ENCODE results near the gene GPC4. TPM values are rescaled to one million over a fixed set of nuclear protein-coding genes. Genes with fewer than 3 reads are reported as not detected.

The GPC4 gene
- total and polyA plus RNA-seq, 9 of the 15 experiments (the other 6 are each of a cell fraction or from before 2014, with no cell fraction given): 0.11 TPM; not detected in 8

DNA sequence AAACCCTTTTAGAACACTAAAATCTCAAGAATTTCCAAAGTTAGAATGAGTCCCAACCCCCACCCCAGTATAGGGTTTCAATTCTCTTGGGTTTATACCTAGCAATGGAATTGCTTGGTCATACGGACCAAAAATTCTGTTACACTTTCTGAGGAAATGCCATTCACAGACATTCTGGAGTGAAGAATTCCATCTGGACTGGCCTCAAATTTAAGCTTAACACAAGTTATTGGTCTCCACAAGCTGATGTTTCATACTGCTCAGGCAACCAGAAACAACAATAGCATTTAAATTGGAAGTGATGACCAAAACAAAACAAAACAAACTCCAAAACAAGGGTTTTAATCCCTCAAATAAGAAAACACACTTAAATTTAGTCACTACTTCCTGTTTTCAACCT is 51.1 kb downstream of the GPC4 start (continued):
- TF ChIP-seq, protein P1, sequence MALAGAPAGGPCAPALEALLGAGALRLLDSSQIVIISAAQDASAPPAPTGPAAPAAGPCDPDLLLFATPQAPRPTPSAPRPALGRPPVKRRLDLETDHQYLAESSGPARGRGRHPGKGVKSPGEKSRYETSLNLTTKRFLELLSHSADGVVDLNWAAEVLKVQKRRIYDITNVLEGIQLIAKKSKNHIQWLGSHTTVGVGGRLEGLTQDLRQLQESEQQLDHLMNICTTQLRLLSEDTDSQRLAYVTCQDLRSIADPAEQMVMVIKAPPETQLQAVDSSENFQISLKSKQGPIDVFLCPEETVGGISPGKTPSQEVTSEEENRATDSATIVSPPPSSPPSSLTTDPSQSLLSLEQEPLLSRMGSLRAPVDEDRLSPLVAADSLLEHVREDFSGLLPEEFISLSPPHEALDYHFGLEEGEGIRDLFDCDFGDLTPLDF (CRISPR knock-in tag; IDR thresholded peaks at IDR 0.05): no peak

DNA sequence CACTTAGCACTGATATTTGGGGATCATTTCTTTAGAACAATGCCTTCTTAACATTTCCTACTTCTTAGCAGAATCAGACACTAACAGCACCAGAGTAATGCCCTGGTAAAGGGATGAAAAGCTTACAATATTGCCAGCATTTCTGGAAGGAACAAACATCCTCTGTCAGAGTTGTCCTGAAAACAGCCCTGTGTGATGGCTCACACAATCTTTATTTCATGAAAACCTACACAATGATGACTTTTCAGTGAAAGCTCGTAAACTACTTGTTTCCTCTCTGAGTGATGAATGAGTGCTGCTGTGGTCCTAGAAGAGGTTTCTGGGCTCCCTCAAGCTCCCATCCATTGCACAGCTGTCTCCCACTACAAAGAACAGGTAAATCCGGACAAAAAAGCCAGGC is 52.8 kb downstream of the GPC4 start:
- H3K4me3 ChIP-seq: no peak overlapping the region
- POLR2A ChIA-PET: no interaction called here
- no peaks in the 10 kb centered on the region for H4K20me1 ChIP-seq (replicated peaks; ENCODE audit: control insufficient read depth, insufficient read depth, low read length)
- intact Hi-C loops (cut with micrococcal nuclease): no loop called here
- TF ChIP-seq RBM14 (IDR thresholded peaks at IDR 0.05; ENCODE audit: borderline replicate concordance, insufficient read depth, low read depth, low read length): no peak
- TF ChIP-seq GTF2A2 (tag; IDR thresholded peaks at IDR 0.05): no peak
- TF ChIP-seq, protein P2, sequence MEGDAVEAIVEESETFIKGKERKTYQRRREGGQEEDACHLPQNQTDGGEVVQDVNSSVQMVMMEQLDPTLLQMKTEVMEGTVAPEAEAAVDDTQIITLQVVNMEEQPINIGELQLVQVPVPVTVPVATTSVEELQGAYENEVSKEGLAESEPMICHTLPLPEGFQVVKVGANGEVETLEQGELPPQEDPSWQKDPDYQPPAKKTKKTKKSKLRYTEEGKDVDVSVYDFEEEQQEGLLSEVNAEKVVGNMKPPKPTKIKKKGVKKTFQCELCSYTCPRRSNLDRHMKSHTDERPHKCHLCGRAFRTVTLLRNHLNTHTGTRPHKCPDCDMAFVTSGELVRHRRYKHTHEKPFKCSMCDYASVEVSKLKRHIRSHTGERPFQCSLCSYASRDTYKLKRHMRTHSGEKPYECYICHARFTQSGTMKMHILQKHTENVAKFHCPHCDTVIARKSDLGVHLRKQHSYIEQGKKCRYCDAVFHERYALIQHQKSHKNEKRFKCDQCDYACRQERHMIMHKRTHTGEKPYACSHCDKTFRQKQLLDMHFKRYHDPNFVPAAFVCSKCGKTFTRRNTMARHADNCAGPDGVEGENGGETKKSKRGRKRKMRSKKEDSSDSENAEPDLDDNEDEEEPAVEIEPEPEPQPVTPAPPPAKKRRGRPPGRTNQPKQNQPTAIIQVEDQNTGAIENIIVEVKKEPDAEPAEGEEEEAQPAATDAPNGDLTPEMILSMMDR (IDR thresholded peaks at IDR 0.05 in 2 of 3, conservative IDR thresholded peaks at IDR 0.05 in 1 of 3; ENCODE audit: insufficient read depth in 2 of 3, low read depth in 1 of 3, low read length in 3 of 3): no peak
- TF ChIP-seq IRF2 (CRISPR knock-in tag; IDR thresholded peaks at IDR 0.05): no peak
- TF ChIP-seq NBN (IDR thresholded peaks at IDR 0.05; ENCODE audit: low read depth): no peak
- no peak for TF ChIP-seq CEBPG (CRISPR knock-in tag; IDR thresholded peaks at IDR 0.05)
- TF ChIP-seq CEBPG (tag; conservative IDR thresholded peaks at IDR 0.05 in 1 of 2, IDR thresholded peaks at IDR 0.05 in 1 of 2): no peak
- no peak for TF ChIP-seq ZNF174 (CRISPR knock-in tag; IDR thresholded peaks at IDR 0.05)
- TF ChIP-seq ZNF212 (CRISPR knock-in tag; IDR thresholded peaks at IDR 0.05): no peak
- TF ChIP-seq HDAC2 (IDR thresholded peaks at IDR 0.05): no peak
- no peak for TF ChIP-seq EP300 (IDR thresholded peaks at IDR 0.05; ENCODE audit: low read length)
- no peak for TF ChIP-seq TCF7L2 (IDR thresholded peaks at IDR 0.05; ENCODE audit: low read depth, low read length)
- TF ChIP-seq RBFOX2 (IDR thresholded peaks at IDR 0.05; ENCODE audit: low read depth, low read length): no peak
- no peak for TF ChIP-seq ZNF764 (CRISPR knock-in tag; IDR thresholded peaks at IDR 0.05; ENCODE audit: low read depth)
- no peak for TF ChIP-seq ZNF232 (CRISPR knock-in tag; IDR thresholded peaks at IDR 0.05)
- CTCF ChIA-PET (ENCODE audit: low intra/inter-chr PET ratio): no interaction called here
- no peaks in the 10 kb centered on the region for H3K9me1 ChIP-seq (ENCODE audit: control insufficient read depth, insufficient read depth, low read length)
- H3K27ac ChIP-seq (ENCODE audit: extremely low read depth, low read depth, low read length): no peak overlapping the region
- H3K27me3 ChIP-seq (ENCODE audit: control insufficient read depth in 2 of 2, insufficient read depth in 2 of 2, low read length in 2 of 2): no peaks in the 10 kb centered on the region
- FAIRE-seq: no peak
- no peak overlapping the region for H2AFZ ChIP-seq (ENCODE audit: low read depth, low read length)
- BruUV-seq (replicated peaks): no TSS peak
- H3K79me2 ChIP-seq (ENCODE audit: control insufficient read depth, insufficient read depth, low read length): no peaks in the 10 kb centered on the region
- ATAC-seq: no peak
- in situ Hi-C loops (cut with MboI): no loop called here
- H3K4me2 ChIP-seq (ENCODE audit: insufficient read depth, low read length): no peak overlapping the region
- no peak overlapping the region for H3K9ac ChIP-seq (ENCODE audit: insufficient read depth in 1 of 2, low read depth in 2 of 2, low read length in 2 of 2)
- H3K4me1 ChIP-seq (replicated peaks in 1 of 2; ENCODE audit: control insufficient read depth in 2 of 2, insufficient read depth in 2 of 2, low read length in 2 of 2): no peaks in the 10 kb centered on the region
- no peak for DNase-seq (ENCODE audit: extremely low read depth in 1 of 4, low spot score in 3 of 4)
- H3K36me3 ChIP-seq (ENCODE audit: control insufficient read depth, insufficient read depth, low read length): no peaks in the 10 kb centered on the region
- 0% methylated on average over 2 of the region's 2 CpGs for WGBS (ENCODE audit: insufficient coverage, low coverage, missing lambda C conversion rate)
- no peaks in the 10 kb centered on the region for H3K9me3 ChIP-seq (replicated peaks; ENCODE audit: control insufficient read depth, insufficient read depth, low read depth, low read length)

Data from K562 (cell line).